Tibial nerve (tissue), 4 donors: ENCODE data around the gene SMARCA4. TPM values are rescaled to one million over a fixed set of nuclear protein-coding genes. Genes with fewer than 3 reads are reported as not detected.

Source experiments
- DNase-seq, 2 donors: peaks; one replicate each; pipeline ENCODE4 v3.0.0-alpha.2; 2019; ENCODE audit warnings: low spot score in 2 of 2
- H3K27ac ChIP-seq, 4 donors: fragments of 200-600 bp; sonication (generic) in 3 of 4; one replicate each; pipeline ENCODE4 v1.5.1; 2017 to 2019; ENCODE audit warnings: mild to moderate bottlenecking in 1 of 4
- H3K27me3 ChIP-seq, 2 donors: fragments of 200-600 bp; sonication (generic) in 1 of 2; one replicate each; pipeline versions ENCODE4 v1.5.1 to v1.6.0; 2017 to 2019
- H3K36me3 ChIP-seq, 3 donors: fragments of 200-600 bp; sonication (generic); one replicate each; pipeline ENCODE4 v1.5.1; 2018 to 2019
- H3K4me1 ChIP-seq, 4 donors: fragments of 200-600 bp; sonication (generic) in 3 of 4; one replicate each; pipeline ENCODE4 v1.5.1; 2017 to 2019
- H3K4me3 ChIP-seq, 4 donors: fragments of 200-600 bp; sonication (generic) in 3 of 4; one replicate each; pipeline ENCODE4 v1.5.1; 2017 to 2019; ENCODE audit warnings: mild to moderate bottlenecking in 1 of 4, moderate library complexity in 1 of 4
- H3K9me3 ChIP-seq, 4 donors: fragments of 200-600 bp; sonication (generic) in 3 of 4; one replicate each; pipeline ENCODE4 v1.5.1; 2017 to 2019
- EP300 ChIP-seq, 2 donors: sonication (generic); formaldehyde crosslinking; IDR thresholded peaks; one replicate each; pipeline ENCODE4 v1.6.1; 2017; ENCODE audit warnings: antibody characterized with exemption in 2 of 2, mild to moderate bottlenecking in 1 of 2
- POLR2A ChIP-seq, 2 donors: fragments of 450-650 bp; IDR thresholded peaks; one replicate each; pipeline ENCODE4 v1.6.1; 2017; ENCODE audit warnings: antibody characterized with exemption in 2 of 2, mild to moderate bottlenecking in 2 of 2, moderate library complexity in 2 of 2
- WGBS, 2 donors: methylation state at CpG; one replicate each; pipeline ENCODE4 v1.1.5; 2018; 5-methylcytosine and 5-hydroxymethylcytosine counted together
- total RNA-seq, 4 donors: library from RNA; depleted of rRNA; stranded (reverse); fragments of >200 nt; gene quantifications; one replicate each; pipeline ENCODE4 v1.1.0, GENCODE V29; 2016
- TF ChIP-seq, protein P1 (sequence below), 5 experiments: fragments of 200-600 bp in 3 of 5; fragments of 450-650 bp in 2 of 5; sonication (generic) in 3 of 5; IDR thresholded peaks; one replicate each; pipeline ENCODE4 v1.5.1; 2016 to 2019; ENCODE audit warnings: antibody characterized with exemption in 5 of 5, mild to moderate bottlenecking in 3 of 5, moderate library complexity in 2 of 5

The SMARCA4 gene
- total RNA-seq, 4 donors from 2014 or later, result 54.2 to 122 (median 73.9) TPM

DNA sequence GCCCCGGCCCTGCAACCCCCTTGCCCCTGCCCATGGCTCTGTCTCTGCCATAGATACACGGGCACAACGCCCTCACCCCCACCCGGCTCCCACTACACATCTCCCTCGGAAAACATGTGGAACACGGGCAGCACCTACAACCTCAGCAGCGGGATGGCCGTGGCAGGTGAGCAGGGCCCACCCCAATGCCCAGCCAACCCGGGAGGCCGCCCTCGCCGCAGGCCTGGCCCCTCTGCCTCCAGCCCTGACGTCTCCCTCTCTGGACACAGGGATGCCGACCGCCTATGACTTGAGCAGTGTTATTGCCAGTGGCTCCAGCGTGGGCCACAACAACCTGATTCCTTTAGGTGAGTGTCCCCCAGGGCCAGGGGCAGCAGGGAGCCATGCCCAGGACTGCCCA lies 40.0 kb upstream of the SMARCA4 start:
- Histone ChIP-seq H3K27me3 (no peaks in the 10 kb centered on the region), H3K36me3 (peaks cover 4 to 93% (median 9%) of the 10 kb centered on the region in 3 donors), H3K27ac (no peak overlapping the region), H3K4me3 (no peak overlapping the region), H3K9me3 (no peaks in the 10 kb centered on the region), H3K4me1 (no peaks in the 10 kb centered on the region)
- TF ChIP-seq EP300 (IDR thresholded peaks at IDR 0.05) (no peak), POLR2A (IDR thresholded peaks at IDR 0.05) (no peak)
- TF ChIP-seq, protein P1, sequence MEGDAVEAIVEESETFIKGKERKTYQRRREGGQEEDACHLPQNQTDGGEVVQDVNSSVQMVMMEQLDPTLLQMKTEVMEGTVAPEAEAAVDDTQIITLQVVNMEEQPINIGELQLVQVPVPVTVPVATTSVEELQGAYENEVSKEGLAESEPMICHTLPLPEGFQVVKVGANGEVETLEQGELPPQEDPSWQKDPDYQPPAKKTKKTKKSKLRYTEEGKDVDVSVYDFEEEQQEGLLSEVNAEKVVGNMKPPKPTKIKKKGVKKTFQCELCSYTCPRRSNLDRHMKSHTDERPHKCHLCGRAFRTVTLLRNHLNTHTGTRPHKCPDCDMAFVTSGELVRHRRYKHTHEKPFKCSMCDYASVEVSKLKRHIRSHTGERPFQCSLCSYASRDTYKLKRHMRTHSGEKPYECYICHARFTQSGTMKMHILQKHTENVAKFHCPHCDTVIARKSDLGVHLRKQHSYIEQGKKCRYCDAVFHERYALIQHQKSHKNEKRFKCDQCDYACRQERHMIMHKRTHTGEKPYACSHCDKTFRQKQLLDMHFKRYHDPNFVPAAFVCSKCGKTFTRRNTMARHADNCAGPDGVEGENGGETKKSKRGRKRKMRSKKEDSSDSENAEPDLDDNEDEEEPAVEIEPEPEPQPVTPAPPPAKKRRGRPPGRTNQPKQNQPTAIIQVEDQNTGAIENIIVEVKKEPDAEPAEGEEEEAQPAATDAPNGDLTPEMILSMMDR (IDR thresholded peaks at IDR 0.05), result no peak
- 76 to 79% methylated on average over 16 of the region's 16 CpGs for WGBS, 2 donors
- DNase-seq, result no peak

DNA sequence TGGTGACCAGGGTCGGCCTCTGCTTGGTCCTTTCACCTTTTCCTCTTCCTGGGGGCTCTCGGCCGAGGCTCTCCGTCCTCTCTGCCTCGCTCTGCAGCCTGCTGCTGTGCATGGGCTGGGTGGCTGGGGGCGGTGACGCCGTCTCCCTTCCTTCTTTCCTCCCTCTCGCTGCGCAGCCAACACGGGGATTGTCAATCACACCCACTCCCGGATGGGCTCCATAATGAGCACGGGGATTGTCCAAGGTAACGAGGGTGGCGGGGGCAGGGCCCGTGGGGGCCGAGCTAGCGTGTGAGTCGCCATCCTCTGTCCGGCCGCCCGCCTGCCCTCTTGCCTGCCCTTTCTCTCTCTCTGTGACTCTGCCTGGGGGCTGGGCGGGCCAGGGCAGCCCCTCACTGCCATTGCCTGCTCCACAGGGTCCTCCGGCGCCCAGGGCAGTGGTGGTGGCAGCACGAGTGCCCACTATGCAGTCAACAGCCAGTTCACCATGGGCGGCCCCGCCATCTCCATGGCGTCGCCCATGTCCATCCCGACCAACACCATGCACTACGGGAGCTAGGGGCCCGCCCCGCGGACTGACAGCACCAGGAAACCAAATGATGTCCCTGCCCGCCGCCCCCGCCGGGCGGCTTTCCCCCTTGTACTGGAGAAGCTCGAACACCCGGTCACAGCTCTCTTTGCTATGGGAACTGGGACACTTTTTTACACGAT lies 39.5 kb upstream of the SMARCA4 start:
- Histone ChIP-seq H3K4me3 (no peak overlapping the region), H3K27ac (no peak overlapping the region), H3K9me3 (no peaks in the 10 kb centered on the region), H3K27me3 (no peaks in the 10 kb centered on the region), H3K4me1 (no peaks in the 10 kb centered on the region), H3K36me3 (peaks cover 4 to 87% (median 9%) of the 10 kb centered on the region in 3 donors)
- 84 to 85% methylated on average over 43 of the region's 43 CpGs for WGBS, 2 donors
- DNase-seq, result no peak
- TF ChIP-seq, protein P1 (IDR thresholded peaks at IDR 0.05), result no peak
- TF ChIP-seq POLR2A (IDR thresholded peaks at IDR 0.05), result no peak
- TF ChIP-seq EP300 (IDR thresholded peaks at IDR 0.05), result no peak

- Histone ChIP-seq H3K36me3 (peaks cover 4 to 80% (median 9%) of the 10 kb centered on the region in 3 donors), H3K4me1 (peaks cover 0 to 2% (median 0%) of the 10 kb centered on the region in 4 donors)
- no peak for TF ChIP-seq EP300 (IDR thresholded peaks at IDR 0.05)
- TF ChIP-seq, protein P1 (IDR thresholded peaks at IDR 0.05), result no peak
- no peak for TF ChIP-seq POLR2A (IDR thresholded peaks at IDR 0.05)
Measured at GRCh38 chr19:10921910-10922637, 38.8 kb upstream of the SMARCA4 start.

DNA sequence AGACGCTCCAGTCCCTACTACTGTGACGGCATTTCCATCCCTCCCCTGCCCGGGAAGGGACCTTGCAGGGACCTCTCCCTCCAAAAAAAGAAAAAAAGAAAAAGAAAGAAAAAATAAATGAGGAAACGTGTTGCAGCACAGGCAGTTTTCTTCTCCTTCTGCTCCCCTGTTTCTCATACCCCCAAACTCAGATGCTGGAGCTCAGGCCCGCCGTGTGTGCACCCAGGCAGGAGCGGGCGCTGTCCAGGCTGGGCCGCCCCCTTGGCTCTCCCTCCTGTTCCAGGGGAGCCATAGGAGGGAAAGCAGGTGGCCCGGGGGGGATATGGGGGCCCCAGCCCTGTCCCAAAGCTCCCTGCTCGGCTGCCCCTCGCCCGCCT lies 38.2 kb upstream of the SMARCA4 start:
- Histone ChIP-seq H3K27me3 (no peaks in the 10 kb centered on the region), H3K9me3 (no peaks in the 10 kb centered on the region), H3K4me1 (peaks cover 0 to 7% (median 4%) of the 10 kb centered on the region in 4 donors), H3K36me3 (peaks cover 4 to 80% (median 9%) of the 10 kb centered on the region in 3 donors), H3K4me3 (no peak overlapping the region), H3K27ac (no peak overlapping the region)
- TF ChIP-seq, protein P1 (IDR thresholded peaks at IDR 0.05), result no peak
- no peak for TF ChIP-seq POLR2A (IDR thresholded peaks at IDR 0.05)
- no peak for TF ChIP-seq EP300 (IDR thresholded peaks at IDR 0.05)
- 78 to 83% methylated on average over 13 of the region's 13 CpGs for WGBS, 2 donors
- DNase-seq, result no peak

More at GRCh38 chr19:10921910-10922637, 38.8 kb upstream of the SMARCA4 start:
- Histone ChIP-seq H3K4me3 (no peak overlapping the region), H3K27me3 (no peaks in the 10 kb centered on the region), H3K27ac (no peak overlapping the region), H3K9me3 (no peaks in the 10 kb centered on the region)
- WGBS, 2 donors, result 74 to 80% methylated on average over 32 of the region's 33 CpGs
- DNase-seq, result no peak
